Lung (tissue), 12 donors: ENCODE measurements around the gene TFCP2L1. TPM values are rescaled to one million over a fixed set of nuclear protein-coding genes. Genes with fewer than 3 reads are reported as not detected.

ENCODE experiments used
- ATAC-seq: fragments of 200-7000 bp; cut with Tn5 transposase; one replicate; pipeline ENCODE4 v1.9.1; 2020; ENCODE audit warnings: moderate number of reproducible peaks; ENCODE audit not compliant: insufficient read depth, low FRiP score
- DNase-seq, 3 donors: peaks; one replicate each; pipeline ENCODE4 v3.0.0-alpha.2; 2013 to 2017
- H3K27ac ChIP-seq, 2 donors: one replicate each; pipeline ENCODE4 v1.5.1; 2013; ENCODE audit warnings: mild to moderate bottlenecking in 2 of 2, moderate library complexity in 2 of 2, control low read depth in 1 of 2, inconsistent platforms in 1 of 2, low read depth in 1 of 2, low read length in 1 of 2
- H3K27me3 ChIP-seq, 3 donors: one replicate each; pipeline ENCODE4 v1.5.1; 2013; ENCODE audit warnings: low read length in 2 of 3; ENCODE audit not compliant: control insufficient read depth in 3 of 3, insufficient read depth in 3 of 3
- H3K36me3 ChIP-seq, 4 donors: one replicate each; pipeline ENCODE4 v1.5.1; 2013; ENCODE audit warnings: low read length in 4 of 4, mild to moderate bottlenecking in 1 of 4, moderate library complexity in 1 of 4; ENCODE audit not compliant: control insufficient read depth in 4 of 4, insufficient read depth in 4 of 4
- H3K4me1 ChIP-seq, 5 donors: one replicate each; pipeline ENCODE4 v1.5.1; 2013; ENCODE audit warnings: low read length in 5 of 5, mild to moderate bottlenecking in 2 of 5, moderate library complexity in 1 of 5; ENCODE audit not compliant: control insufficient read depth in 5 of 5, insufficient read depth in 5 of 5
- H3K4me3 ChIP-seq: one replicate; pipeline ENCODE4 v1.5.1; 2013; ENCODE audit warnings: mild to moderate bottlenecking, control low read depth, moderate library complexity
- H3K9ac ChIP-seq, 2 donors: one replicate each; pipeline ENCODE4 v1.5.1; 2013; ENCODE audit warnings: low read length in 2 of 2, control low read depth in 1 of 2; ENCODE audit not compliant: insufficient read depth in 1 of 2
- H3K9me3 ChIP-seq, 4 donors: one replicate each; pipeline ENCODE4 v1.5.1; 2013; ENCODE audit warnings: low read length in 3 of 4, mild to moderate bottlenecking in 1 of 4, moderate library complexity in 1 of 4; ENCODE audit not compliant: control insufficient read depth in 4 of 4, insufficient read depth in 3 of 4
- whole genome bisulfite sequencing, 2 donors: extraction: QIAGEN DNeasy Blood & Tissue Kit; methylation state at CpG; one replicate each; pipeline ENCODE4 v1.1.7; 2013; 5-methylcytosine and 5-hydroxymethylcytosine counted together
- polyA plus RNA-seq, 2 donors: library from polyadenylated mRNA; stranded (reverse); fragments of 200-250 nt; gene quantifications; one replicate each; pipeline ENCODE4 v1.2.1, GENCODE V29; 2013
- total RNA-seq, 2 donors: library from RNA; depleted of rRNA in 1 of 2; stranded (reverse); fragments of >200 nt in 1 of 2; gene quantifications; one replicate each; pipeline ENCODE4 v1.2.1, GENCODE V29; 2014 to 2021
- TF ChIP-seq, protein P1 (sequence below): IDR thresholded peaks from 2 replicates; pipeline ENCODE4 v1.5.1; 2012; ENCODE audit warnings: mild to moderate bottlenecking; ENCODE audit errors: control extremely low read depth, extremely low read depth
- donor health status: control.
- donor health status: control.
- donor health status: Bipolar disorder and iron deficiency.
- donor health status: healthy.
- donor health status: DM: yes; HTN: yes; CAD: no.

The TFCP2L1 gene
- total and polyA plus RNA-seq, 4 donors: 2.8 to 36.1 (median 6.7) TPM

DNA sequence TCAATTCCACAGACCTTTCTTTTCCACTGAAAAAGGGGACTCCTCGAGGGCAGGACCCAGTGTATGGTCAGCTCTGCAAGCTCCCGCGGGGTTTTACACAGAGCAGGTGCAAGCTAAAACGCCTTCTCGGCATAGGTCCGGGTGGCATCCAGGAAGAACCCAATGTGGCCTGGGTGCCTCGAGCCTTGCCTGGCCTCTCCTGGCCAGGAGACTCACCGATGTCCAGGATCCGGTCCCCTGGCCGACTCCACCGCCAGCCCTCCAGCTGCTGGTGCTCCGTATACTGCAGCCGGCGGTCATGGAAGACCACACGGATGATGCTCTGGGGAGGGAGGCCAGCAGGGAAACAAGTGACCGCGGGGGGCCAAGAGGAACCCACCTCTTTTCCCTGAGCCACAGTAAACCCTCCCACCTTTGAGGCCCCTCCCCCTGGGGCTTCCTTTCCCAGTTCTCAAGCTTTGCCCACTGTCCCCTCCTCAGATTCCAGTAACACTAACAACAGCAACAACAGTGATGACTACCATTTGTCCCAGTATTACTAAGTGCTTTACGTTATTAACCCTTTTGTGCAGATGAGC is 36.1 kb downstream of the TFCP2L1 start:
- Histone ChIP-seq H3K9me3 (no peaks in the 10 kb centered on the region), H3K4me3 (no peak overlapping the region), H3K9ac (no peak overlapping the region), H3K4me1 (no peaks in the 10 kb centered on the region), H3K36me3 (peaks cover 0 to 3% (median 0%) of the 10 kb centered on the region in 4 donors), H3K27me3 (no peaks in the 10 kb centered on the region), H3K27ac (no peak overlapping the region)
- no peak for ATAC-seq
- TF ChIP-seq, protein P1, sequence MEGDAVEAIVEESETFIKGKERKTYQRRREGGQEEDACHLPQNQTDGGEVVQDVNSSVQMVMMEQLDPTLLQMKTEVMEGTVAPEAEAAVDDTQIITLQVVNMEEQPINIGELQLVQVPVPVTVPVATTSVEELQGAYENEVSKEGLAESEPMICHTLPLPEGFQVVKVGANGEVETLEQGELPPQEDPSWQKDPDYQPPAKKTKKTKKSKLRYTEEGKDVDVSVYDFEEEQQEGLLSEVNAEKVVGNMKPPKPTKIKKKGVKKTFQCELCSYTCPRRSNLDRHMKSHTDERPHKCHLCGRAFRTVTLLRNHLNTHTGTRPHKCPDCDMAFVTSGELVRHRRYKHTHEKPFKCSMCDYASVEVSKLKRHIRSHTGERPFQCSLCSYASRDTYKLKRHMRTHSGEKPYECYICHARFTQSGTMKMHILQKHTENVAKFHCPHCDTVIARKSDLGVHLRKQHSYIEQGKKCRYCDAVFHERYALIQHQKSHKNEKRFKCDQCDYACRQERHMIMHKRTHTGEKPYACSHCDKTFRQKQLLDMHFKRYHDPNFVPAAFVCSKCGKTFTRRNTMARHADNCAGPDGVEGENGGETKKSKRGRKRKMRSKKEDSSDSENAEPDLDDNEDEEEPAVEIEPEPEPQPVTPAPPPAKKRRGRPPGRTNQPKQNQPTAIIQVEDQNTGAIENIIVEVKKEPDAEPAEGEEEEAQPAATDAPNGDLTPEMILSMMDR: no peak
- no peak for DNase-seq
- 86 to 87% methylated on average over 18 of the region's 18 CpGs for WGBS, 2 donors

DNA sequence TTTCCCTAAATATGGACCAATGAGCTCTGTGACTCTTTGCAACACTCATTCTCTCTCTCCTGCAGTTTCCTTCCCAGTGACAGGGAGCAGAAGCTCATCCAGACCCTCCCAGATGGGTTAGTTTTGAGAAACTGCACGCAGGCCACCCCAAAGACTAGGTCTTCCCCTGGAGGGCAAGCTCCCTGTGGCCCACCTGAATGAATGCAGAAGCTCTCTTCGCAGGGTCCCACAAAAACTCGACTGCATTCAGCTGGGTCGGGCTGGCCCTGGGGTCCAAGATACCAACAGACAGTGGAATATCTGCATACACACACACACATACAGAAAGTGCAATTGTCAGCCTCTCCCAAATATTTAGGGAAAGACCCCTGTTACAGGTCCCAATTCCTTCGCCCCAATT is 37.0 kb downstream of the TFCP2L1 start:
- 87 to 91% methylated on average over 5 of the region's 5 CpGs for WGBS, 2 donors
- H3K4me1 ChIP-seq: no peaks in the 10 kb centered on the region
- no peaks in the 10 kb centered on the region for H3K9me3 ChIP-seq
- no peak overlapping the region for H3K4me3 ChIP-seq
- no peak for DNase-seq
- no peak for ATAC-seq
- TF ChIP-seq, protein P1: no peak
- no peak overlapping the region for H3K9ac ChIP-seq
- H3K27me3 ChIP-seq: no peaks in the 10 kb centered on the region
- H3K27ac ChIP-seq: no peak overlapping the region
- H3K36me3 ChIP-seq: peaks cover 0 to 3% (median 0%) of the 10 kb centered on the region in 4 donors

DNA sequence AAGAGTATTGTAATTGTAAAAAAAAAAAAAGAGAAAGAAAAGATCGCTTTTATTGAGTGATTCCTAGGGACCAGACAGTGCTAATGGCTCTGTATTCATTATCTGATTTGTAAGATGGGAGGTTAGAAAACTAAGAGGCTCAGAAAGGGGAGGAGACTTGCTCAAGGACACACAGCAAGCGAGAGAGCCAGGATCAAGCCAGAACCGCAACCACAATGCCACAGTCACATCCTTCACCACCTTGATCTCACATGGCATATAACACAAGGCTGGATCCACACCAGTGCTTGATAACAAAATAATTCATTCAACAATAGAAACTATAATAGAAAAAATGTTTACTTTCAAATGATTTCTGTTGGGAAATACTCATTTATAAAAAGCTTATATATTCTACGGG is 37.5 kb downstream of the TFCP2L1 start:
- Histone ChIP-seq H3K4me1 (no peaks in the 10 kb centered on the region), H3K9me3 (no peaks in the 10 kb centered on the region), H3K36me3 (peaks cover 0 to 3% (median 0%) of the 10 kb centered on the region in 4 donors), H3K27me3 (no peaks in the 10 kb centered on the region), H3K9ac (no peak overlapping the region), H3K4me3 (no peak overlapping the region), H3K27ac (no peak overlapping the region)
- ATAC-seq: no peak
- 87 to 92% methylated on average over 4 of the region's 4 CpGs for WGBS, 2 donors
- TF ChIP-seq, protein P1: no peak
- no peak for DNase-seq
